Measurements from ENCODE around the gene COL17A1. TPM values are rescaled to one million over a fixed set of nuclear protein-coding genes. Genes with fewer than 3 reads are reported as not detected.
A peak's percentile ranks its signal among the peaks of the same experiment; 100 is the strongest.

The COL17A1 gene
- total and polyA plus RNA-seq, 8 donors: 0.45 to 53.3 (median 4.5) TPM

DNA sequence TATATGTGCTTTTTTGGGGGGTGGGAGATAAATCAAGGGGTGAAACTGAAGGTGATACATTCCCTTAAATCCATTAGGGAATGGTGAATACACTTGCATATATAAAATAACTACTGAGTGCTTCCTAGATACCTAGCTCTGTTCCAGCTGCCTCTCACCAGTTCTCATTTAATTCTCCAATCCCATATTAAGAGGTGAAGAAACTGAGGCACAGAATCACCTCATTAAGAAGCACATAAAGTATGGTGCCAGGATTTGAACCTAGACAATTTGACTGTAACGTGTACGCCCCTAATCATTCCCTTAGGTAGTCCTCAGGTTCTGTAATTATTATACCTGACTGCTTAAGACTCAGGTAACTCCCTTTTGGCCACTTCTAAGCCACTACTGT, 34.8 kb upstream of the COL17A1 start:
- peaks cover 7 to 23% (median 12%) of the 10 kb centered on the region in 4 donors for H3K4me1 ChIP-seq
- peak overlapping the region; percentile 52 to 100 (median 98) for H3K27ac ChIP-seq
- intact Hi-C loops (cut with DNase I; ENCODE audit: low total_unique reads): no loop called here
- DNase-seq: no peak
- WGBS, 5 donors: 11 to 35% (median 25%) methylated on average over 2 of the region's 2 CpGs
- peak overlapping the region; percentile 67 to 80 (median 76) for H3K4me3 ChIP-seq
- TF ChIP-seq EP300 (IDR thresholded peaks at IDR 0.05) (no peak), POLR2AphosphoS5 (IDR thresholded peaks at IDR 0.05) (no peak), POLR2A (IDR thresholded peaks at IDR 0.05) (no peak)
- TF ChIP-seq, protein P1, sequence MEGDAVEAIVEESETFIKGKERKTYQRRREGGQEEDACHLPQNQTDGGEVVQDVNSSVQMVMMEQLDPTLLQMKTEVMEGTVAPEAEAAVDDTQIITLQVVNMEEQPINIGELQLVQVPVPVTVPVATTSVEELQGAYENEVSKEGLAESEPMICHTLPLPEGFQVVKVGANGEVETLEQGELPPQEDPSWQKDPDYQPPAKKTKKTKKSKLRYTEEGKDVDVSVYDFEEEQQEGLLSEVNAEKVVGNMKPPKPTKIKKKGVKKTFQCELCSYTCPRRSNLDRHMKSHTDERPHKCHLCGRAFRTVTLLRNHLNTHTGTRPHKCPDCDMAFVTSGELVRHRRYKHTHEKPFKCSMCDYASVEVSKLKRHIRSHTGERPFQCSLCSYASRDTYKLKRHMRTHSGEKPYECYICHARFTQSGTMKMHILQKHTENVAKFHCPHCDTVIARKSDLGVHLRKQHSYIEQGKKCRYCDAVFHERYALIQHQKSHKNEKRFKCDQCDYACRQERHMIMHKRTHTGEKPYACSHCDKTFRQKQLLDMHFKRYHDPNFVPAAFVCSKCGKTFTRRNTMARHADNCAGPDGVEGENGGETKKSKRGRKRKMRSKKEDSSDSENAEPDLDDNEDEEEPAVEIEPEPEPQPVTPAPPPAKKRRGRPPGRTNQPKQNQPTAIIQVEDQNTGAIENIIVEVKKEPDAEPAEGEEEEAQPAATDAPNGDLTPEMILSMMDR (IDR thresholded peaks at IDR 0.05): no peak
- H3K9me3 ChIP-seq: no peaks in the 10 kb centered on the region
- H3K27me3 ChIP-seq: no peaks in the 10 kb centered on the region
- H3K36me3 ChIP-seq: peaks cover 0 to 4% (median 2%) of the 10 kb centered on the region in 4 donors

DNA sequence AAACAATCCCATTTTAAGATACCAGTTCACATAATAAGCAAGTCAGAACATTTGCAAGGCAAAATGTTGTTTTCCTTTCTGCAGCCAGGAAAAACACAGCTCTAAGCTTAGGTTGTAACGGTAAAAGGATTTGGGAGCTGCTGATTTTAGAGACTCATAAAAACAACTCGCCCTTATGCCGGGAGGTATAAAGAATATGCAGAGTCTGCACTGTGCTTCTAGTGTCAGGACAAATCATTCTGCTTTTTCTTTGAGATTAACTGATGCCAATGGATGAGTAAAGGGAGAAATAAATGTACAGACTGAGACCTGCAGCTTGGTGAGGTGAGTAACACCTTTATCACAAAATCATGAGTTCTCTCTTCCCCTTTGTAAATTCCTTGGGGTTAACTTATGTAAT, 34.3 kb upstream of the COL17A1 start:
- peaks cover 7 to 23% (median 12%) of the 10 kb centered on the region in 4 donors for H3K4me1 ChIP-seq
- intact Hi-C loops (cut with DNase I; ENCODE audit: low total_unique reads): no loop called here
- H3K27ac ChIP-seq: peak overlapping the region in 4 of 5 donors; percentile 98 to 100 (median 98)
- no peaks in the 10 kb centered on the region for H3K9me3 ChIP-seq
- TF ChIP-seq POLR2AphosphoS5 (IDR thresholded peaks at IDR 0.05) (no peak), POLR2A (IDR thresholded peaks at IDR 0.05) (no peak), EP300 (IDR thresholded peaks at IDR 0.05) (no peak)
- no peaks in the 10 kb centered on the region for H3K36me3 ChIP-seq
- H3K27me3 ChIP-seq: no peaks in the 10 kb centered on the region
- 55 to 66% (median 58%) methylated on average over 3 of the region's 3 CpGs for WGBS, 5 donors
- H3K4me3 ChIP-seq: no peak overlapping the region
- peak in 1 of 2 donors; percentile 8 for DNase-seq

DNA sequence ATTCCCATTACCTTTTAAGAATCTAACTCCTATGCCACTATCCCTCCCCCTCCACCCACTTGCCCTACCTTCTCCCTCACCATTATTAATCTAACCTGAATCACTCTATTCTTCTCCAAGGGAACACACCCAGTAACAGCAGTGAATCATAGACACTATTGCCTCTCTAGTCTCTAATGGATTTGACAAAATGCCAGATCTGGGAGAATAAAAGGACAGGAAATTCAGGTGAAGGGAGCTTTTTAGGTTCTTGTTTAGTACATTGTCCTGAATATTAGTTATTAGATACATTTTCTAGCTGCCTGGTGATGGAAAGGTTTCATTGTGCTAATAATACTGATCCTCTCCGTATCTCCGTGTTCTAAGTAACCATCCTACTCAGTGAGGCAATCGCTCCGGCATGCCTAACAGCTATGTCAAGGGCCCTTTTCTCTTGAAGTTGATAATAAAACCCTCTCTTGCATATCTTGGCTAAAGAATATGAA, 32.2 kb upstream of the COL17A1 start:
- H3K4me3 ChIP-seq: no peak overlapping the region
- no peaks in the 10 kb centered on the region for H3K9me3 ChIP-seq
- no peaks in the 10 kb centered on the region for H3K27me3 ChIP-seq
- peaks cover 7 to 16% (median 10%) of the 10 kb centered on the region in 4 donors for H3K4me1 ChIP-seq
- DNase-seq: peak in 1 of 2 donors; percentile 37
- TF ChIP-seq POLR2A (IDR thresholded peaks at IDR 0.05) (no peak), POLR2AphosphoS5 (IDR thresholded peaks at IDR 0.05) (peak in 1 of 3 donors; percentile 11)
- H3K27ac ChIP-seq: no peak overlapping the region
- WGBS, 5 donors: 64 to 93% (median 92%) methylated on average over 4 of the region's 4 CpGs
- intact Hi-C loops (cut with DNase I; ENCODE audit: low total_unique reads): no loop called here
- no peaks in the 10 kb centered on the region for H3K36me3 ChIP-seq

DNA sequence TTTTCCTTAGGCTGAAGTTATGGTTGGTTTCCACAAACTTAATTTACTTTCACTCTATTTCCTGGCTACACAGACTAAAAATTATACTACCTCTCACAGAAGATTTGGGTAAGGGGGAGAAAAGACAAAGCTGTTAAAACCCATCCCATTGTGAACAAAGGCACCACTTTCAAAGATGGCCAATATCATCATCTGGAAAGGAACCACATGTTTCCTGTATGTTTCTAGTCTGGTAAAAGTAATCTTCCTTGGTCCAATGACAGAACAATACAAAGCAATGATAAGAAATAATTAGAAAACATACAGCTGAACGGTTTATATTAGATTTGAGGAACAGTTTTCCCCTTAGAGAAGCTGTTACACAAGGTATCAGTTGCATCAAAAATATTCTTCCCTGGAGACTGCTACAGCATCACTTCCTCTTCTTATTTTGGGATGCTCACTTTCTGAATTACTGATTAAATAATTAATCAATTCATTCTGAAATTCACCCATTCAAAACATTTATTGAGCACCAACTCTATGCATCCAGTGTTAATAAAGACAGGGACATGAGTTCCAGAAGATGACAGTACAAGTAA, 27.8 kb upstream of the COL17A1 start:
- DNase-seq: no peak
- Histone ChIP-seq H3K9me3 (no peaks in the 10 kb centered on the region), H3K27me3 (no peaks in the 10 kb centered on the region), H3K27ac (no peak overlapping the region), H3K4me1 (no peaks in the 10 kb centered on the region), H3K4me3 (no peak overlapping the region), H3K36me3 (no peaks in the 10 kb centered on the region)
- intact Hi-C loops (cut with DNase I; ENCODE audit: low total_unique reads): no loop called here
- no peak for TF ChIP-seq EP300 (IDR thresholded peaks at IDR 0.05)
- no peak for TF ChIP-seq POLR2A (IDR thresholded peaks at IDR 0.05)
- no peak for TF ChIP-seq POLR2AphosphoS5 (IDR thresholded peaks at IDR 0.05)
- TF ChIP-seq, protein P1 (IDR thresholded peaks at IDR 0.05): no peak
- 26 to 52% (median 48%) methylated on average over 1 of the region's 1 CpG for WGBS, 5 donors

- WGBS, 5 donors: 64 to 76% (median 74%) methylated on average over 3 of the region's 3 CpGs
- Histone ChIP-seq H3K4me1 (no peaks in the 10 kb centered on the region), H3K36me3 (no peaks in the 10 kb centered on the region), H3K27ac (peak overlapping the region in 1 of 5 donors; percentile 20), H3K27me3 (no peaks in the 10 kb centered on the region), H3K9me3 (no peaks in the 10 kb centered on the region), H3K4me3 (no peak overlapping the region)
- TF ChIP-seq, protein P1 (IDR thresholded peaks at IDR 0.05): no peak
- peak in 1 of 3 donors; percentile 16 for TF ChIP-seq POLR2AphosphoS5 (IDR thresholded peaks at IDR 0.05)
- DNase-seq: no peak
- intact Hi-C loops (cut with DNase I; ENCODE audit: low total_unique reads): no loop called here
Measured at GRCh38 chr10:104109908-104110662, 24.4 kb upstream of the COL17A1 start.

Data from stomach (tissue), 9 donors.